Effector memory CD4-positive, alpha-beta T cell (primary cell): ENCODE measurements around the gene GLOD5.
"Not testable (repeated sequence)": the region's sequence is repeated elsewhere in the genome, so short reads cannot be mapped to it uniquely, and the experiment has no call there.

ENCODE experiments used
- DNase-seq, 3 donors: peaks; one replicate each; pipeline ENCODE4 v3.0.0-alpha.2; 2020
- H3K27ac ChIP-seq: 2 replicates; pipeline ENCODE4 v1.7.0; 2013; ENCODE audit warnings: mild to moderate bottlenecking, low read length, moderate library complexity; ENCODE audit not compliant: insufficient read depth, poor library complexity, severe bottlenecking
- H3K27me3 ChIP-seq: replicated peaks from 2 replicates; pipeline ENCODE4 v1.7.0; 2013; ENCODE audit warnings: mild to moderate bottlenecking, low read length; ENCODE audit not compliant: insufficient read depth, control insufficient read depth, poor library complexity, severe bottlenecking
- H3K36me3 ChIP-seq: 2 replicates; pipeline ENCODE4 v1.7.0; 2013; ENCODE audit warnings: mild to moderate bottlenecking, low read length, moderate library complexity; ENCODE audit not compliant: control insufficient read depth, insufficient read depth
- H3K4me1 ChIP-seq: 2 replicates; pipeline ENCODE4 v1.7.0; 2013; ENCODE audit warnings: low read length, mild to moderate bottlenecking; ENCODE audit not compliant: control insufficient read depth, insufficient read depth, poor library complexity, severe bottlenecking
- H3K4me3 ChIP-seq: 2 replicates; pipeline ENCODE4 v1.7.0; 2013; ENCODE audit warnings: low read length, low read depth, mild to moderate bottlenecking; ENCODE audit not compliant: insufficient read depth, poor library complexity, severe bottlenecking
- H3K9me3 ChIP-seq: 2 replicates; pipeline ENCODE4 v1.7.0; 2013; ENCODE audit warnings: mild to moderate bottlenecking, low read length, moderate library complexity; ENCODE audit not compliant: control insufficient read depth

GLOD5 gene

GRCh38 chrX:48802089-48802904 lies 40.8 kb downstream of the GLOD5 start:
- no peaks in the 10 kb centered on the region for H3K4me1 ChIP-seq

GRCh38 chrX:48802905-48803200 lies 41.3 kb downstream of the GLOD5 start:
- Histone ChIP-seq H3K4me3 (no peak overlapping the region), H3K4me1 (no peaks in the 10 kb centered on the region), H3K36me3 (no peaks in the 10 kb centered on the region), H3K27me3 (no peaks in the 10 kb centered on the region), H3K27ac (peak overlapping the region; percentile 13), H3K9me3 (no peaks in the 10 kb centered on the region)
- DNase-seq: no peak

More at GRCh38 chrX:48802089-48802904, 40.8 kb downstream of the GLOD5 start:
- H3K9me3 ChIP-seq: no peaks in the 10 kb centered on the region
- H3K27me3 ChIP-seq: no peaks in the 10 kb centered on the region
- H3K27ac ChIP-seq: peak overlapping the region; percentile 88
- H3K36me3 ChIP-seq: no peaks in the 10 kb centered on the region
- DNase-seq: peak; percentile 24 to 54 (median 50)
- H3K4me3 ChIP-seq: peak overlapping the region; percentile 85

GRCh38 chrX:48806081-48806480 lies 44.5 kb downstream of the GLOD5 start:
- Histone ChIP-seq H3K36me3 (no peaks in the 10 kb centered on the region), H3K9me3 (no peaks in the 10 kb centered on the region), H3K27ac (no peak overlapping the region), H3K4me1 (no peaks in the 10 kb centered on the region), H3K4me3 (no peak overlapping the region), H3K27me3 (no peaks in the 10 kb centered on the region)
- DNase-seq: no peak

GRCh38 chrX:48813644-48814043 lies 52.1 kb downstream of the GLOD5 start:
- H3K36me3 ChIP-seq: no peaks in the 10 kb centered on the region
- no peaks in the 10 kb centered on the region for H3K27me3 ChIP-seq
- no peaks in the 10 kb centered on the region for H3K4me1 ChIP-seq
- no peaks in the 10 kb centered on the region for H3K9me3 ChIP-seq
- H3K27ac ChIP-seq: no peak overlapping the region
- no peak for DNase-seq
- H3K4me3 ChIP-seq: no peak overlapping the region

GRCh38 chrX:48814722-48815121 lies 53.2 kb downstream of the GLOD5 start:
- Histone ChIP-seq H3K4me3 (no peak overlapping the region), H3K4me1 (no peaks in the 10 kb centered on the region), H3K36me3 (no peaks in the 10 kb centered on the region), H3K9me3 (no peaks in the 10 kb centered on the region), H3K27ac (no peak overlapping the region), H3K27me3 (no peaks in the 10 kb centered on the region)
- DNase-seq: no peak

GRCh38 chrX:48815266-48815665 lies 53.7 kb downstream of the GLOD5 start:
- no peaks in the 10 kb centered on the region for H3K27me3 ChIP-seq
- H3K27ac ChIP-seq: no peak overlapping the region
- DNase-seq: no peak
- no peak overlapping the region for H3K4me3 ChIP-seq
- H3K4me1 ChIP-seq: no peaks in the 10 kb centered on the region
- H3K36me3 ChIP-seq: no peaks in the 10 kb centered on the region
- no peaks in the 10 kb centered on the region for H3K9me3 ChIP-seq

- no peaks in the 10 kb centered on the region for H3K27me3 ChIP-seq
- no peaks in the 10 kb centered on the region for H3K36me3 ChIP-seq
- no peaks in the 10 kb centered on the region for H3K9me3 ChIP-seq
- no peak for DNase-seq
- no peaks in the 10 kb centered on the region for H3K4me1 ChIP-seq
- no peak overlapping the region for H3K4me3 ChIP-seq
- H3K27ac ChIP-seq: no peak overlapping the region
Observed at GRCh38 chrX:48816014-48816810, 54.7 kb downstream of the GLOD5 start.

- no peak for DNase-seq
- Histone ChIP-seq H3K4me1 (no peaks in the 10 kb centered on the region), H3K36me3 (no peaks in the 10 kb centered on the region), H3K9me3 (no peaks in the 10 kb centered on the region), H3K27me3 (no peaks in the 10 kb centered on the region), H3K4me3 (no peak overlapping the region), H3K27ac (no peak overlapping the region)
Observed at GRCh38 chrX:48818098-48818497, 56.6 kb downstream of the GLOD5 start.

GRCh38 chrX:48818866-48819265 lies 57.3 kb downstream of the GLOD5 start:
- no peaks in the 10 kb centered on the region for H3K4me1 ChIP-seq
- no peaks in the 10 kb centered on the region for H3K36me3 ChIP-seq
- no peak overlapping the region for H3K27ac ChIP-seq
- H3K27me3 ChIP-seq: no peaks in the 10 kb centered on the region
- no peak overlapping the region for H3K4me3 ChIP-seq
- H3K9me3 ChIP-seq: no peaks in the 10 kb centered on the region
- DNase-seq: no peak

- H3K4me3 ChIP-seq, H3K4me1 ChIP-seq, H3K36me3 ChIP-seq, H3K27me3 ChIP-seq, H3K27ac ChIP-seq, DNase-seq, H3K9me3 ChIP-seq: not testable (repeated sequence)
Observed at GRCh38 chrX:48819394-48819793, 57.8 kb downstream of the GLOD5 start.
